Gastroesophageal sphincter (tissue), 4 donors: Measurements from ENCODE around the gene CLEC4G. TPM values are rescaled to one million over a fixed set of nuclear protein-coding genes. Genes with fewer than 3 reads are reported as not detected.

ENCODE experiments used
- ATAC-seq: fragments of 150-250 bp; one replicate; pipeline ENCODE4 v1.9.1; 2016; ENCODE audit warnings: mild to moderate bottlenecking, moderate library complexity
- H3K27ac ChIP-seq, 4 donors: fragments of 200-600 bp; sonication (generic) in 3 of 4; 1 replicate in 3 of 4; 2 replicates in 1 of 4; pipeline ENCODE4 v1.5.1; 2016 to 2019
- H3K27me3 ChIP-seq: fragments of 200-600 bp; sonication (generic); one replicate; pipeline ENCODE4 v1.5.1; 2019
- H3K36me3 ChIP-seq, 2 donors: fragments of 200-600 bp; sonication (generic); one replicate each; pipeline ENCODE4 v1.5.1; 2019; ENCODE audit warnings: control low read depth in 1 of 2
- H3K4me1 ChIP-seq, 3 donors: fragments of 200-600 bp; sonication (generic); 1 replicate in 2 of 3; 2 replicates in 1 of 3; pipeline ENCODE4 v1.5.1; 2016 to 2019; ENCODE audit warnings: control low read depth in 2 of 3
- H3K4me3 ChIP-seq, 2 donors: fragments of 200-600 bp; sonication (generic); one replicate each; pipeline ENCODE4 v1.5.1; 2019; ENCODE audit warnings: mild to moderate bottlenecking in 1 of 2, moderate library complexity in 1 of 2
- H3K9me3 ChIP-seq, 3 donors: fragments of 200-600 bp; sonication (generic); one replicate each; pipeline ENCODE4 v1.5.1; 2017 to 2019; ENCODE audit warnings: control low read depth in 2 of 3
- CTCF ChIP-seq, 4 experiments: fragments of 200-600 bp in 2 of 4; fragments of 450-650 bp in 2 of 4; sonication (generic) in 1 of 4; IDR thresholded peaks; one replicate each; pipeline ENCODE4 v1.5.1; 2017 to 2019; ENCODE audit warnings: antibody characterized with exemption in 4 of 4, mild to moderate bottlenecking in 2 of 4, moderate library complexity in 2 of 4
- EP300 ChIP-seq: sonication (generic); formaldehyde crosslinking; IDR thresholded peaks from one replicate; pipeline ENCODE4 v1.6.1; 2017; ENCODE audit warnings: antibody characterized with exemption, mild to moderate bottlenecking
- POLR2A ChIP-seq, 2 donors: fragments of 450-650 bp; IDR thresholded peaks; one replicate each; pipeline ENCODE4 v1.6.1; 2017; ENCODE audit warnings: antibody characterized with exemption in 2 of 2, mild to moderate bottlenecking in 2 of 2, moderate library complexity in 1 of 2
- POLR2AphosphoS5 ChIP-seq: sonication (generic); formaldehyde crosslinking; IDR thresholded peaks from one replicate; pipeline ENCODE4 v1.6.1; 2017; ENCODE audit warnings: antibody characterized with exemption
- WGBS, 2 donors: methylation state at CpG; one replicate each; pipeline ENCODE4 v1.1.5; 2018; ENCODE audit warnings: low coverage in 1 of 2; 5-methylcytosine and 5-hydroxymethylcytosine counted together
- total RNA-seq, 4 donors: library from RNA; depleted of rRNA; stranded (reverse); fragments of >200 nt; gene quantifications; one replicate each; pipeline ENCODE4 v1.1.0, GENCODE V29; 2016

Gene CLEC4G
- total RNA-seq, 4 donors from 2014 or later = 1.1 to 6.8 (median 5.5) TPM; not detected in 1

DNA sequence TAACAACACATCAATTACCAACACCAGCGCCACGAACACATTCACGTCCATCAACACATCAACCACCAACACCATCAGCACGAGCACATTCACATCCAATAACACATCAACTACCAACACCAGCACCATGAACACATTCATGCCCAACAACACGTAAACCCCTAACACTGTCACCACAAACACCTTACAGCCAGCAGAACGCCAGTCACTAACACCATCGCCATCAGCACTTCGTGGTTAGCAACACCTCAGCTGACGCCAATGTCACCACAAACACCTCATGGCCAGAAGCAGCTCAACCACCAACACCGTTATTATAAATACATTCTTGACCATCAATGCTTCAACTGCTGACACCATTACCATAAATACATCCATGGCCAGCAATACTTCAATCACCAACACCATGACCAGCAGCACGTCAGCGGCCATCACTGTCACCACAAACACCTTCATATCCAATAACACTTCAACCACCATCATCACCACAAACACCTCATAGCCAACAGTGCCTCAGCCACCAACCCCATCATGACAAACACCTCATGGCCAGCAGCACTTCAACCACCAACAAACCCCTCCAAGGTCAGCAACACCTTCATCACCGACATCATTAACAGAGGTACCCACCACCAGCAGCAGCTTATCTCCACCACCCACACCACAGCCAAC is 39.4 kb downstream of the CLEC4G start:
- no peak for TF ChIP-seq POLR2A (IDR thresholded peaks at IDR 0.05)
- TF ChIP-seq CTCF (IDR thresholded peaks at IDR 0.05) = no peak
- no peak for TF ChIP-seq POLR2AphosphoS5
- TF ChIP-seq EP300 = no peak
- 72 to 95% methylated on average over 11 to 13 of the region's 13 CpGs for WGBS, 2 donors

DNA sequence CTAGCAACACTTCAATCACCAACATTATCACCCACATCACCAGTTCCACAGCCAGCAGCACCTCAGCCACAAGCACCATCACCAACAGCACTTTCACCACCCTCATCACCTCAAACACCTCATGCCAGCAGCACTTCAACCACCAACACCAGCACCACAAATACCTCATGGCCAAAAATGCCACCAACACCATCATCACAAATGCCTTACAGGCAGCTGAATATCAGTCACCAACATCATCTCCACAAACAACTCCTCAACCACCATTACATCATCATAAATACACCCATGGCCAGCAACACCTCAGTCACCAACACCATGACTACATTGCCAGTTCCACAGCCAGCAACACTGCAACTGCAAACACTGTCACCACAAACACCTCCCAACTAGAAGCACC is 40.4 kb downstream of the CLEC4G start:
- H3K27ac ChIP-seq = no peak overlapping the region
- no peaks in the 10 kb centered on the region for H3K4me1 ChIP-seq
- H3K27me3 ChIP-seq = peaks cover 64% of the 10 kb centered on the region
- no peaks in the 10 kb centered on the region for H3K36me3 ChIP-seq
- ATAC-seq = no peak
- H3K9me3 ChIP-seq = no peaks in the 10 kb centered on the region
- TF ChIP-seq CTCF (IDR thresholded peaks at IDR 0.05) (no peak), POLR2AphosphoS5 (no peak), EP300 (no peak), POLR2A (IDR thresholded peaks at IDR 0.05) (no peak)
- no peak overlapping the region for H3K4me3 ChIP-seq

More for the DNA sequence above, 39.4 kb downstream of the CLEC4G start:
- H3K27me3 ChIP-seq = peaks cover 74% of the 10 kb centered on the region
- H3K4me3 ChIP-seq = no peak overlapping the region
- no peak for ATAC-seq
- H3K9me3 ChIP-seq = no peaks in the 10 kb centered on the region
- no peaks in the 10 kb centered on the region for H3K4me1 ChIP-seq
- no peak overlapping the region for H3K27ac ChIP-seq
- H3K36me3 ChIP-seq = no peaks in the 10 kb centered on the region

DNA sequence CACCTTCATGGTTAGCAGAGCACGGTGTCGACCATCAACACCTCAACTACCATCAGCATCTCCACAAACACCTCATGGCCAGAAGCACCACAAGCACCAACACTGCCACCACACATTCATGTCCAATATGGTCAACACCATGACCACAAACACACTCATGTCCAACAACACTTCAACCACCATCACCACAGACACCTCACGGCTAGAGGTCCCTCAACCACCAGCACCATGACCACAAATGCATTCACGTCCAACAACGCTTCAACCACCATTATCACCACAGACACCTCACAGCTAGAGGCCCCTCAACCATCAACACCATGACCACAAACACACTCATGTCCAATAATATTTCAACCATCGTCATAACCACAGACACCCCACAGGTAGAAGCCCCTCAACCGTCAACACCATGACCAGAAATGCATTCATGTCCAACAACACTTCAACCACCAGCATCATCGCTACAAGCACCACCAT is 41.1 kb downstream of the CLEC4G start:
- ATAC-seq = no peak
- no peaks in the 10 kb centered on the region for H3K4me1 ChIP-seq
- no peak overlapping the region for H3K4me3 ChIP-seq
- no peaks in the 10 kb centered on the region for H3K9me3 ChIP-seq
- TF ChIP-seq POLR2AphosphoS5 = no peak
- H3K27ac ChIP-seq = no peak overlapping the region
- H3K27me3 ChIP-seq = peaks cover 57% of the 10 kb centered on the region
- H3K36me3 ChIP-seq = no peaks in the 10 kb centered on the region
- WGBS, 2 donors = 64 to 84% methylated on average over 5 to 7 of the region's 8 CpGs

DNA sequence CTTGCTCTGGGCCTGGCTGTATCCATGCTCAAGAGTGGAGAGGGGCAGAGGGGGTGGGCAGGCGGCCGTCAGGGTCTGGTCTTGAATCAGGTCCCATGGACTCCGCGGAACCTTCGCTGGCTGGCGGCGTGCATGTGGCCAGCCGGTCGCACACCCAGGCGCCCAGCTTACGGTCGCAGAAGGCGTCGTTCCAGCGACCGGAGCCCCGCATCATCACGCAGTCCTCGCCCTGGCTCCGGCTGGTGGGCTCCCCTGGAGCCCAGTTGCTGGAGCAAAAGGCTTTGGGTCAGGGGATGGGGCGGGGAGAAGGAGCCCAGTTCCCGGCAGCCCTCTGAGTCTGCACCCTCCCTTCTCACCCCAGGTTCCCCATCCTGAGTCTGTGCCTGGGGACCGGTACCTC is 42.7 kb downstream of the CLEC4G start:
- Histone ChIP-seq H3K36me3 (peaks cover 0 to 13% of the 10 kb centered on the region in 2 donors), H3K4me1 (no peaks in the 10 kb centered on the region), H3K4me3 (no peak overlapping the region), H3K27me3 (peaks cover 47% of the 10 kb centered on the region), H3K27ac (no peak overlapping the region), H3K9me3 (no peaks in the 10 kb centered on the region)
- no peak for TF ChIP-seq POLR2AphosphoS5
- WGBS, 2 donors = 29 to 83% methylated on average over 1 to 3 of the region's 23 CpGs
- ATAC-seq = no peak

DNA sequence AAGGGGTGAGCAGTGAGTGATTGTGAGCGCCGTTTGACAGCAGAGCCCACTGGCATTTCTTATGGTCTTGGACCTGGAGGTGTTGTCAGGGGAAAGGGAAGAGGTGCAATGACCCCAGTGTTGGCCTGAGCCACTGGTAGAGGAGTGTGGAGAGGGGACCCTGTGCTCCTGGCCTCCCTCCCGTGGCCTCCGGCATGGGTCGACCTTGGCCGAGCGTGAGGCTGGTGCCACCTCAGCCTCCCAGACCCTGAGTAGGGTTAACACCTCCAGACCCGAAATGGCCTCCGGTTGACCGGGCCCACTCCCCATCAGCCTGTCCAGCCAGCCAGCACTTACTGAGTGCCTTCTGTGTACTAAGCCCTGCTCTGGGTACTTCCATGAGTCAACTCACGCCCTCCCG is 44.7 kb downstream of the CLEC4G start:
- Histone ChIP-seq H3K27me3 (peaks cover 30% of the 10 kb centered on the region), H3K4me3 (no peak overlapping the region), H3K36me3 (peaks cover 0 to 33% of the 10 kb centered on the region in 2 donors), H3K9me3 (no peaks in the 10 kb centered on the region), H3K27ac (no peak overlapping the region), H3K4me1 (peaks cover 0 to 8% (median under 1%) of the 10 kb centered on the region in 3 donors)
- ATAC-seq = no peak
- TF ChIP-seq POLR2AphosphoS5 (no peak), CTCF (IDR thresholded peaks at IDR 0.05) (no peak), POLR2A (IDR thresholded peaks at IDR 0.05) (no peak), EP300 (no peak)
- 82 to 87% methylated on average over 4 to 7 of the region's 12 CpGs for WGBS, 2 donors
